Thymus (tissue), 11 donors: ENCODE data around the gene GNMT. TPM values are rescaled to one million over a fixed set of nuclear protein-coding genes. Genes with fewer than 3 reads are reported as not detected.
"Not testable (repeated sequence)": the region's sequence is repeated elsewhere in the genome, so short reads cannot be mapped to it uniquely, and the experiment has no call there.

Experiments
- DNase-seq, 9 donors: peaks; one replicate each; pipeline ENCODE4 v3.0.0-alpha.2; 2013; ENCODE audit warnings: low spot score in 9 of 9, low read depth in 6 of 9, missing footprints in 1 of 9
- H3K27ac ChIP-seq, 2 donors: one replicate each; pipeline ENCODE4 v1.5.1; 2013; ENCODE audit warnings: control low read depth in 1 of 2, low read depth in 1 of 2, low read length in 1 of 2, mild to moderate bottlenecking in 1 of 2, moderate library complexity in 1 of 2
- H3K27me3 ChIP-seq, 2 donors: one replicate each; pipeline ENCODE4 v1.5.1; 2013; ENCODE audit warnings: low read length in 1 of 2; ENCODE audit not compliant: control insufficient read depth in 2 of 2, insufficient read depth in 1 of 2
- H3K36me3 ChIP-seq, 2 donors: one replicate each; pipeline ENCODE4 v1.5.1; 2013; ENCODE audit warnings: low read length in 1 of 2, mild to moderate bottlenecking in 1 of 2, moderate library complexity in 1 of 2; ENCODE audit not compliant: control insufficient read depth in 2 of 2, insufficient read depth in 2 of 2
- H3K4me1 ChIP-seq, 2 donors: one replicate each; pipeline ENCODE4 v1.5.1; 2013; ENCODE audit warnings: low read length in 2 of 2; ENCODE audit not compliant: control insufficient read depth in 2 of 2, insufficient read depth in 2 of 2
- H3K4me3 ChIP-seq, 2 donors: one replicate each; pipeline ENCODE4 v1.5.1; 2013; ENCODE audit warnings: low read length in 2 of 2, control low read depth in 1 of 2, mild to moderate bottlenecking in 1 of 2
- H3K9me3 ChIP-seq, 2 donors: one replicate each; pipeline ENCODE4 v1.5.1; 2013; ENCODE audit warnings: low read length in 1 of 2, mild to moderate bottlenecking in 1 of 2; ENCODE audit not compliant: control insufficient read depth in 2 of 2, insufficient read depth in 1 of 2
- WGBS: extraction: QIAGEN DNeasy Blood & Tissue Kit; methylation state at CpG from one replicate; pipeline ENCODE4 v1.1.7; 2013; 5-methylcytosine and 5-hydroxymethylcytosine counted together
- polyA plus RNA-seq: library from polyadenylated mRNA; stranded (reverse); fragments of 200-250 nt; gene quantifications from one replicate; pipeline ENCODE4 v1.2.3, GENCODE V29; 2013
- total RNA-seq: library from RNA; stranded (reverse); fragments of 120-200 nt; gene quantifications from one replicate; pipeline ENCODE4 v1.2.4, GENCODE V29; 2013
- donor health status: healthy.

GNMT gene
- total and polyA plus RNA-seq, 2 donors: 2.6 to 3.0 TPM

DNA sequence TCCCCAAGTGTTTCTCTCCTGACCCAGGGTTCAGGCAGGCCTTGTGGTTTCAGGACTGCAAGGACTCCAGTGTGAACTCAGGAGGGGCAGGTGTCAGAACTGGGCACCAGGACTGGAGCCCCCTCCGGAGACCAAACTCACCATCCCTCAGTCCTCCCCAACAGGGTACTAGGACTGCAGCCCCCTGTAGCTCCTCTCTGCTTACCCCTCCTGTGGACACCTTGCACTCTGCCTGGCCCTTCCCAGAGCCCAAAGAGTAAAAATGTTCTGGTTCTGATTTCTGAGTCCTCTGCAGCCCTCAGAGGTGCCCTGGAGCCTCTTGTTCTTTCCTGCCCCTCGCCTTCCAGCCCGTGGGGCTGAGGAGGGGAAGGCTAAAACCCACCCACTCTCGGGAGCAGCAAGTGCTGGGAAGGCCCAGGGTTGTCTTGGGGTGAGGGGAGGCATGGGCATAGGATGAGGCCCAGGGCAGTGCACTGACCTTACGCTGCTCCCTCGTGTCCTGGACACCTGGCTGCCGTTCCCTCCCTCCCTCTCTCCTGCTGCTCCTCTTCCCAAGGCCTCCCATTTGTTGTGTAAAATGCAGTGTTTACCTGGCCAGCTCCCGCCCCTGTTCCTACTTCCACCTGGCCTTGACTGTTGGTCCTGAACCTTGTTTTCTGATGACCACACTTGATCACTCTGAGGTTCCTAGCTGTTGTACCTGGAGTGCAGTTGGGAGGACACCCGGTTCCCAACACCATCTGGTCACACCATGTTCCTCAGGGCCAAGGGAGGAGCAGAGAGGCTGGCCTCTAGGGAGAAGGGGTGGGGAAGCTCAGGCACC is 21.4 kb upstream of the GNMT start:
- 98% methylated on average over 9 of the region's 9 CpGs for WGBS
- Histone ChIP-seq H3K9me3 (no peaks in the 10 kb centered on the region), H3K36me3 (peaks cover 89 to 95% of the 10 kb centered on the region in 2 donors), H3K27ac (no peak overlapping the region), H3K4me1 (peaks cover 0 to 10% of the 10 kb centered on the region in 2 donors), H3K27me3 (no peaks in the 10 kb centered on the region), H3K4me3 (no peak overlapping the region)
- no peak for DNase-seq

DNA sequence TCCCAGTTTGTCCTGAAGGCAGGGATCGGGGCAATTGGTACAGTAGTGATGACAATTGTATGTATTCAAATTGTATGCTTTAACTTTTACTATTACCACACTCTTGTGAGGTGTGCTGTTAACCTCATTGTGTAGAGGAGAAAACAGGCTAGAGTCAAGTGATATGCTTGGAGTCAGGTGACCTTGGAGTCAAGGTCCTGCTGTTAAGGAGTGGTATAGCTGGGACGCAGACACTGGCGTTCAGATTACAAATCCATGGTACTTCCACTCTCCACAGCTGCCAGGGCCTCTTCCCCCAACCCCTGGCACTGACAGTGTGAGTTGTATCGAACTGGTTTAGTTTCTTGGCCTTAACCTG is 20.8 kb upstream of the GNMT start:
- peaks cover 0 to 7% of the 10 kb centered on the region in 2 donors for H3K4me1 ChIP-seq
- no peak overlapping the region for H3K4me3 ChIP-seq
- no peak overlapping the region for H3K27ac ChIP-seq
- no peaks in the 10 kb centered on the region for H3K27me3 ChIP-seq
- DNase-seq: no peak
- H3K9me3 ChIP-seq: no peaks in the 10 kb centered on the region
- WGBS: 96% methylated on average over 4 of the region's 4 CpGs
- H3K36me3 ChIP-seq: peaks cover 86 to 93% of the 10 kb centered on the region in 2 donors

DNA sequence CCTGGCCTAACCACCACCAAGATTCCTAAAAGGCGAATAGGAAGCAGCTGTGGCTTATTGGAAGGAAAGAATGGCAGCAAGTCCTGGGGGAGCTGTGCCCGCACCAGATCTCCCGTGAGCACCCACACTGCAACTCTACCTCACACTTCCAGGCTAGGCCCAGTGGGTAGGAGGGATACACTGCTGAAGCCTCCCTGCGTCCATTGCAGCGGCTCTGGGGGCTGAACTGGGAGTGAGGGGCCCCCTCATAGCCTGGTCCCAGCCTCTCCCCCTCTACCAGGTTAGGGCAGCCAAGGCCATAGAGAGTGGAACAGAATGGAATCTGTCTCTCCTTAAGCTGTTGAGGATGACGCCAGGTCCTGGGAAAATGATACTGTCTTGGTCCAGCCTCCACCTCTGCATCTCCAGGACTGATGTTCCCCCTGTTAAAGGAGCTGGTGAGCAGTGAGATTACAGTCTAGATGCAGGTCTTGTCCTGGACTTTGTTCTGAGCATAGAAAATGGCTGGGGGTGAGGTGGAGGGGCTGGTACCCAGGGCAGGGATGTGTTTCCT is 20.0 kb upstream of the GNMT start:
- Histone ChIP-seq H3K4me3 (no peak overlapping the region), H3K9me3 (no peaks in the 10 kb centered on the region), H3K4me1 (peaks cover 0 to under 1% of the 10 kb centered on the region in 2 donors), H3K27ac (no peak overlapping the region), H3K27me3 (no peaks in the 10 kb centered on the region), H3K36me3 (peaks cover 87 to 92% of the 10 kb centered on the region in 2 donors)
- 98% methylated on average over 6 of the region's 6 CpGs for WGBS
- no peak for DNase-seq

GRCh38 chr6:42941356-42941755 is 19.2 kb upstream of the GNMT start:
- not testable (repeated sequence) for H3K4me1 ChIP-seq, H3K4me3 ChIP-seq, H3K27me3 ChIP-seq, H3K9me3 ChIP-seq, DNase-seq, H3K27ac ChIP-seq
- peaks cover 84 to 90% of the 10 kb centered on the region in 2 donors for H3K36me3 ChIP-seq
- 97% methylated on average over 5 of the region's 5 CpGs for WGBS

DNA sequence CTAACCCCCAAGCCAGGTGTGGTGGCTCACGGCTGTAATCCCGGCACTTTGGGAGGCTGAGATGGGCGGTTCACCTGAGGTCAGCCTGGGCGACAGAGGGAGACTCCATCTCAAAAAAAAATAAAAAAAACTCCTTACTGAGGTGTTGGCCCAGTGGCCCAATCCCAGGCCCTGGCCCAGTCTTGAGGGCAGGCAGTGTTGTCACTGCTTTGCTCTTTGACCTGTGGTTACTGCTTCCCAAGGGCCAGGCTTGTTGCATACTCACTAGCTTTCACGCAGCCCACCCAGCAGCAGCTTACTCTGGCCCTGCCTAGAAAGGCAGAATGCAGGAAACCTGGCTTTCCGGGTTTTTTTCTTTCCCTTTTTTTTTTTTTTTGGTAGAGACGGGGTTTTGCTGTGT is 18.1 kb upstream of the GNMT start:
- WGBS: 94% methylated on average over 7 of the region's 7 CpGs
- H3K27me3 ChIP-seq: no peaks in the 10 kb centered on the region
- no peak overlapping the region for H3K27ac ChIP-seq
- H3K9me3 ChIP-seq: no peaks in the 10 kb centered on the region
- DNase-seq: no peak
- H3K4me3 ChIP-seq: no peak overlapping the region
- H3K4me1 ChIP-seq: no peaks in the 10 kb centered on the region
- H3K36me3 ChIP-seq: peaks cover 77 to 83% of the 10 kb centered on the region in 2 donors

- Histone ChIP-seq H3K4me1 (no peaks in the 10 kb centered on the region), H3K27me3 (no peaks in the 10 kb centered on the region), H3K36me3 (peaks cover 29 to 44% of the 10 kb centered on the region in 2 donors), H3K9me3 (no peaks in the 10 kb centered on the region), H3K4me3 (no peak overlapping the region), H3K27ac (no peak overlapping the region)
- no peak for DNase-seq
These were observed 12.6 kb upstream of the GNMT start for GRCh38 chr6:42947950-42948349.

GRCh38 chr6:42952389-42952788 is 8.2 kb upstream of the GNMT start:
- Histone ChIP-seq H3K36me3 (peaks cover 4 to 12% of the 10 kb centered on the region in 2 donors), H3K27me3 (no peaks in the 10 kb centered on the region), H3K9me3 (no peaks in the 10 kb centered on the region), H3K4me1 (no peaks in the 10 kb centered on the region), H3K4me3 (no peak overlapping the region), H3K27ac (no peak overlapping the region)
- 96% methylated on average over 4 of the region's 4 CpGs for whole genome bisulfite sequencing
- DNase-seq: no peak

- not testable (repeated sequence) for H3K9me3 ChIP-seq, H3K27ac ChIP-seq, H3K36me3 ChIP-seq, DNase-seq, H3K4me1 ChIP-seq, H3K4me3 ChIP-seq, H3K27me3 ChIP-seq
- WGBS: 97% methylated on average over 4 of the region's 4 CpGs
These were observed 6.1 kb upstream of the GNMT start for GRCh38 chr6:42954405-42954804.

- WGBS: 94% methylated on average over 8 of the region's 8 CpGs
- no peak for DNase-seq
- H3K27ac ChIP-seq: no peak overlapping the region
- peaks cover 7 to 33% of the 10 kb centered on the region in 2 donors for H3K4me1 ChIP-seq
- H3K27me3 ChIP-seq: peaks cover 0 to 14% of the 10 kb centered on the region in 2 donors
- H3K9me3 ChIP-seq: peaks cover 0 to 4% of the 10 kb centered on the region in 2 donors
- H3K36me3 ChIP-seq: peaks cover 6 to 13% of the 10 kb centered on the region in 2 donors
- H3K4me3 ChIP-seq: no peak overlapping the region
These were observed 2.4 kb upstream of the GNMT start for GRCh38 chr6:42958125-42958524.
